Measurements from ENCODE around the gene ABHD14A.

The ABHD14A gene

DNA sequence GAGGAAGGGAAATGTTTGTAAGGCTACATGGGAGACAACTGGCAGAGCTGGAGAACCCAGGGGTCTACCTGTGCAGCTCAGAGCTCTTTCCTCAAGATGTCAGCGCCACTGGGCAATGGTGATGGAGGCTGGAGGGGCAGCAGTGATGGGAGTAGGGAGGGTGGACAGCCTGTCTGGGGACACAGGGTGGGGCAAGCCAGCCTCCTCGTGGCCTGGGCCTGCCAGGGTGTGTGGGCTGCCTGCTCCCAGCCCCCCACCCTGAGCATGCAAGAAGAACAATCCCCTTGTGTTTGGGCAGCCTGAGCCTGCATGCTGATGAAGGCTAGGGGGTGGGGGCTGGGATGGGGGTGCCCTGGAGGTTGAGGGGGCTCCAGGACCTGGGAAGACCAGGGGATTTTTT is 8.8 kb upstream of the ABHD14A start:
- H3K4me3 ChIP-seq (ENCODE audit: low read length): peak overlapping the region; percentile 63
- DNase-seq (ENCODE audit: low read depth): no peak
- TF ChIP-seq, protein P1, sequence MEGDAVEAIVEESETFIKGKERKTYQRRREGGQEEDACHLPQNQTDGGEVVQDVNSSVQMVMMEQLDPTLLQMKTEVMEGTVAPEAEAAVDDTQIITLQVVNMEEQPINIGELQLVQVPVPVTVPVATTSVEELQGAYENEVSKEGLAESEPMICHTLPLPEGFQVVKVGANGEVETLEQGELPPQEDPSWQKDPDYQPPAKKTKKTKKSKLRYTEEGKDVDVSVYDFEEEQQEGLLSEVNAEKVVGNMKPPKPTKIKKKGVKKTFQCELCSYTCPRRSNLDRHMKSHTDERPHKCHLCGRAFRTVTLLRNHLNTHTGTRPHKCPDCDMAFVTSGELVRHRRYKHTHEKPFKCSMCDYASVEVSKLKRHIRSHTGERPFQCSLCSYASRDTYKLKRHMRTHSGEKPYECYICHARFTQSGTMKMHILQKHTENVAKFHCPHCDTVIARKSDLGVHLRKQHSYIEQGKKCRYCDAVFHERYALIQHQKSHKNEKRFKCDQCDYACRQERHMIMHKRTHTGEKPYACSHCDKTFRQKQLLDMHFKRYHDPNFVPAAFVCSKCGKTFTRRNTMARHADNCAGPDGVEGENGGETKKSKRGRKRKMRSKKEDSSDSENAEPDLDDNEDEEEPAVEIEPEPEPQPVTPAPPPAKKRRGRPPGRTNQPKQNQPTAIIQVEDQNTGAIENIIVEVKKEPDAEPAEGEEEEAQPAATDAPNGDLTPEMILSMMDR (IDR thresholded peaks at IDR 0.05; ENCODE audit: insufficient read depth, low read depth, low read length, missing control alignments): no peak

DNA sequence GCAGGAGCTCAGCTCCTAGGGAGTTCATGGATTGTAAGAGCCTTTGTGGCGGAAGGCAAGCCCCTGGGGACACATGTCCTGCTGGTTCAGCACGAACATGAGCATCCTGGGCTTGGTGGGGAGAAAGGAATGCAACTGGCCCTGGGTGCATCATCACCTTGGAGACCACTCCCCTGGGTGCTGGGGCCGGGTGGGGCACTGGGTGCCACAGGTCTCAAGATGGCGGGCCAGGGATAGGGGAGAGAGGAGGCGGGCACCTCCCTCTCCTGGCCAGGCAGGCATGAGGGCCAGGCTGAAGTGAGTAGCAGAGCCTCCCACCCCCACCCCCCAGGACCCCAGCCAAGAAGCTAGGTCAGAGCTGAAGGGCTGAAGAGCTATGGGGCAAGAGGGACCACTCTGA is 8.4 kb upstream of the ABHD14A start:
- no peak for DNase-seq (ENCODE audit: low read depth)
- peak overlapping the region; percentile 63 for H3K4me3 ChIP-seq (ENCODE audit: low read length)
- TF ChIP-seq, protein P1 (IDR thresholded peaks at IDR 0.05; ENCODE audit: insufficient read depth, low read depth, low read length, missing control alignments): no peak

DNA sequence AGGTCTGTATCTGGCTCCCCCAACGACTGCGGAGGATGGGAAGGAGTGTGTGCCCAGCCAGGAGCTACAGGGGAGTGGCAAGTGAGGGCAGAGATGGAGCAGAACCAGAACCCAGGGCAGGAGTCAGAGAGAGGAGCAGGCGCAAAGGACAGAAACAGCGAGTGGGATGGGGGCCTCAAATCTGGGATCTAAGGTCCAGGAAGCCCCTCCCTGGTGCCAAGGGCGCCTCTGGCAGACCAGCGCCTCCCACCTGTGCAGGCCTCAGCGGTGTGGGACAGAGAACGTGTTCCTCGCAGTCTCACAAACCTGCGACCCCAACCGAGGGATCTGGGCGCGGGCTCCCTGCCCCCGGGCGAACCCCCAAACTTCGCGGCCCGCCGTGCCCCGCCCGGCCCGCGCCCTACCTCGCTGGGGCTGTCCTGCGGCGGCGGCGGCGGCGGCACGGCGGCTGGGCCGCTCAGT is 7.9 kb upstream of the ABHD14A start:
- TF ChIP-seq, protein P1 (IDR thresholded peaks at IDR 0.05; ENCODE audit: insufficient read depth, low read depth, low read length, missing control alignments): no peak
- DNase-seq (ENCODE audit: low read depth): no peak
- H3K4me3 ChIP-seq (ENCODE audit: low read length): peak overlapping the region; percentile 63

DNA sequence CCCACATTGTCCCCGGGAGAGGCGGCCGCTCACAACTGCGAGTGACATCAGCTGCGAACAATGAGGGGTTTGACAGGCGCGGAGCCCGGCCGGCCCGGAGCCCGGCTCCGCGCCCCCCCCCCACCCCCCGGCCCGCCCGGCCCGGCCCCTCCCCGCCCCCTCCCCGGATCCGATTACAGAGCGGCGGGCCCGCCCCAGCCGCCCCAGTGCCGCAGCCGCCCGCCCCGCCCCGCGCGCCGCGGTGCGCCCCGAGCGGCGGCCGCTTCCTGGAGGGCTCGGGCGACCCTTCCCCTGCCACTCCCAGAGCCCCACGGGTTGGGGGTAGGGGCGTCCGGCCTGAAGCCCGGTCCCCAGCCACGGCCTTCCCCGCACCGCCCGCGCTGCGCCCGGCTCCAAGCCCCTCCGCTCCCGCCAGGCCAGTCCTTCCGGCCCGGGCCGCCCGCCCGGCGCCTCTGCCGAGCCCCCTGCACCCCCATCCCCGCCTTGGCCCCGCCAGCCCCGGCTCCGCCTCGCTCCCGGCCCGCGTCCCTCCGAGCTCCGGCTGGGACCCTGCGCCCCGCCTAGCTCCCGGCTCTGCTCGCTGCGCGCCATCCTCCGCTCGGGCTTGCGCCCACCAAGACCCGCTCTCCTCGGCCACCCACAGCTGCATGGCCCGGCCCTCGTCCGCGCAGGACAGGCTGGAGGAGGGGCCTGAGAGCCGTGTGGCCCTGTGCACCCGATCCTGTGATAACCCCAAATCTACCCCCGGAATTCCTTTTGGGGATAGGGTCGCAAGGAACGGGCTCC is 7.3 kb upstream of the ABHD14A start, which contains the start of gene PCBP4:
Gene PCBP4 (minus strand): TSS at position 71 of the 786 bp plus-strand sequence. CDS start 6,214 bp downstream, outside the sequence.
- TF ChIP-seq, protein P1 (IDR thresholded peaks at IDR 0.05; ENCODE audit: insufficient read depth, low read depth, low read length, missing control alignments): no peak
- DNase-seq (ENCODE audit: low read depth): peak; percentile 31
- H3K4me3 ChIP-seq (ENCODE audit: low read length): peak within 1 kb of the TSS; percentile 63

DNA sequence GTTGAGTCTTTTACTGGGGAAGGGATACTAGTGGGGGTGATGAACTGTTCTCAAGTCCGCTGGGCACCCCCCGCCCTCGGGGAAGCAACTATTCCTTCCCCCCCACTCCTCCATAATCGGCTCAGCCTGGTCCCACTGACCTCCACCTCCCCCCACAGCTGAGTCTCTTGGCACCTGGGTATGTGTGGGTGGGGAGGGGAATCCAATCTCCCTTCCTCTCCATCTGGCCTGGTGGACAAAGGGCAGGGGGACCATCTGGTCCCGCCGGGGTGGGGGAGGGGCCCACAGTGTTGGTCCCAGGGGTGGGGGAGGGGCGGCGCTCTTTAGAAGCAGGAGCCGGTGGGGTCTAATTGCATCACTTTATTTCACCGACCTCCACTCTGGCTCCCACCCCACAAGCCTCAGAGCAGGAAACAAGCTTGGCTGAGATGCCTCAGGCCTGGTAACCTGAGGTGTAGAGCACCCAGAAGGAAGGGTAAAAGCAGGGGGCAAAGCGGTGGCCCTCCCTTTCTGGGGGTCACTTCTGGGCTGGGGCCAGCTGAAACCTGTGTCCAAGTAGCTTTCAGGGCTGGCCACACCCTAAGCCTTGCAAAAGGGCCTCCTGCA is 6.6 kb upstream of the ABHD14A start:
- no peak for DNase-seq (ENCODE audit: low read depth)
- TF ChIP-seq, protein P1 (IDR thresholded peaks at IDR 0.05; ENCODE audit: insufficient read depth, low read depth, low read length, missing control alignments): no peak
- H3K4me3 ChIP-seq (ENCODE audit: low read length): peak overlapping the region; percentile 52

DNA sequence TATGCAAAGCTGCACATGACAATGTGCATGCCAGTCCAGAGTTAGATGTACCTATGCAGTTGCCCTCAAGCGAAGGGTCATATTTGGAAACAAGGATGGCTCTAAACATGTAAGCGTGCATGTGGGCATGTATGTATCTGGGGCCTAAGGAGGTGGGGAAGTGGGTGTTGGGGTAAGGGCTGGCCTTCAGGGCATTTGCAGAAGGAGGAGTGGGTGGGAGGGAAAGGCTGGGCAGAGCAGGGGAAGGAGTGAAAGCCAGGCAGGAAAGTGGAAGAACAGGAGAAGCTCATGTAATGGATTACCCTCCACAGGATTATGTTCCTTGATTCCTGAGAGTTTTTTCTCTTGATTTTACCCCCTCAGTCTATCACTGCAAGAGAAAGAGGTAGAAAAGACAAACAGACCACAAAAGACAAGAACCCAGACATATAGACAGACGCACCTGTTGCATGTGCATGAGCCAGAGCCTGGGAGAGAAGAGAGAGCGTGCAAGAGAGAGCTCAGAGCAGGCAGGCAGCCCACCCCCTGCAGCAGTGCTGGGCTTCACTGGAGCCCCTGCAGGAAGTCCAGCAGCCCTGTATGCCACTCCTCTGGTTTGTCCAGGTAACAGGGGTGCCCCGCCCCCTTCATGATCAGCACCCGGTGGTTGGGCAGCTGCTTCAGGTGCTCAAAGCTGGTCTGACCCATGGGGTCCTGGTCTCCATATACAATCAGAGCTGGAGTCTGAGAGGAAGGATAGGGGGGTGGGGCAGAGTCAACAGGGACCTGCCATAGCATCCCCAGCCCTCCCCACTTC is 5.8 kb upstream of the ABHD14A start:
- H3K4me3 ChIP-seq (ENCODE audit: low read length): no peak overlapping the region
- TF ChIP-seq, protein P1 (IDR thresholded peaks at IDR 0.05; ENCODE audit: insufficient read depth, low read depth, low read length, missing control alignments): no peak
- no peak for DNase-seq (ENCODE audit: low read depth)

Data from epithelial cell of esophagus (primary cell).